Measurements from ENCODE around the gene DPH1.

GRCh38 chr17:2047590-2047989, 17.6 kb downstream of the DPH1 start:
- TF ChIP-seq CTCF (IDR thresholded peaks at IDR 0.05): no peak
- no peak for TF ChIP-seq POLR2A (IDR thresholded peaks at IDR 0.05)
- no peak for TF ChIP-seq EP300 (IDR thresholded peaks at IDR 0.05)

Measured in ovary (tissue), 3 donors.